Measurements from ENCODE around the gene TAF6. TPM values are rescaled to one million over a fixed set of nuclear protein-coding genes. Genes with fewer than 3 reads are reported as not detected.

Gene TAF6
- total and polyA plus RNA-seq, 7 donors = 26.8 to 58.4 (median 33.5) TPM

DNA sequence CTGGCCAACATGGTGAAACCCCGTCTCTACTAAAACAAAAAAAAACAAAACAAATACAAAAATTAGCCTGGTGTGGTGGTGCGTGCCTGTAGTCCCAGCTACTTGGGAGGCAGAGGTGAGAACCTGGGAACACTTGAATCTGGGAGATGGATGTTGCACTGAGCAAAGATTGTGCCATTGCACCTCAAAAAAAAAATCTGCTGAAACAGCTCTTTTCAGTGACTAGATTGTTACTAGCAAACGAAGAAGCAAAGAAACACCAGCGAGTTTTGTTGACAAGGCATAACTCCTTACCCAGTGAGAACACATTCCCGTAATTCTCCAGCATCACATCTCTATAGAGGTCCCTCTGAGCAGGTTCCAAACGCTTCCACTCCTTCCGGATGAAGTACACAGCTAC, 44.3 kb downstream of the TAF6 start:
- intact Hi-C loops (cut with DNase I) = no loop called here
- DNase-seq (no peak), ATAC-seq (no peak)
- 95 to 99% (median 95%) methylated on average over 7 of the region's 7 CpGs for WGBS, 3 donors
- H3K9me3 ChIP-seq = peaks cover 25% of the 10 kb centered on the region
- peaks cover 7% of the 10 kb centered on the region for H3K4me1 ChIP-seq
- TF ChIP-seq, protein P1, sequence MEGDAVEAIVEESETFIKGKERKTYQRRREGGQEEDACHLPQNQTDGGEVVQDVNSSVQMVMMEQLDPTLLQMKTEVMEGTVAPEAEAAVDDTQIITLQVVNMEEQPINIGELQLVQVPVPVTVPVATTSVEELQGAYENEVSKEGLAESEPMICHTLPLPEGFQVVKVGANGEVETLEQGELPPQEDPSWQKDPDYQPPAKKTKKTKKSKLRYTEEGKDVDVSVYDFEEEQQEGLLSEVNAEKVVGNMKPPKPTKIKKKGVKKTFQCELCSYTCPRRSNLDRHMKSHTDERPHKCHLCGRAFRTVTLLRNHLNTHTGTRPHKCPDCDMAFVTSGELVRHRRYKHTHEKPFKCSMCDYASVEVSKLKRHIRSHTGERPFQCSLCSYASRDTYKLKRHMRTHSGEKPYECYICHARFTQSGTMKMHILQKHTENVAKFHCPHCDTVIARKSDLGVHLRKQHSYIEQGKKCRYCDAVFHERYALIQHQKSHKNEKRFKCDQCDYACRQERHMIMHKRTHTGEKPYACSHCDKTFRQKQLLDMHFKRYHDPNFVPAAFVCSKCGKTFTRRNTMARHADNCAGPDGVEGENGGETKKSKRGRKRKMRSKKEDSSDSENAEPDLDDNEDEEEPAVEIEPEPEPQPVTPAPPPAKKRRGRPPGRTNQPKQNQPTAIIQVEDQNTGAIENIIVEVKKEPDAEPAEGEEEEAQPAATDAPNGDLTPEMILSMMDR (IDR thresholded peaks at IDR 0.05) = no peak
- no peaks in the 10 kb centered on the region for H3K27me3 ChIP-seq (ENCODE audit: insufficient read depth in 3 of 3, low read length in 2 of 3)
- H3K36me3 ChIP-seq (ENCODE audit: insufficient read depth in 1 of 2, low read depth in 1 of 2) = peaks cover 35 to 98% of the 10 kb centered on the region in 2 donors
- H3K4me3 ChIP-seq = no peak overlapping the region
- no peak overlapping the region for H3K27ac ChIP-seq

DNA sequence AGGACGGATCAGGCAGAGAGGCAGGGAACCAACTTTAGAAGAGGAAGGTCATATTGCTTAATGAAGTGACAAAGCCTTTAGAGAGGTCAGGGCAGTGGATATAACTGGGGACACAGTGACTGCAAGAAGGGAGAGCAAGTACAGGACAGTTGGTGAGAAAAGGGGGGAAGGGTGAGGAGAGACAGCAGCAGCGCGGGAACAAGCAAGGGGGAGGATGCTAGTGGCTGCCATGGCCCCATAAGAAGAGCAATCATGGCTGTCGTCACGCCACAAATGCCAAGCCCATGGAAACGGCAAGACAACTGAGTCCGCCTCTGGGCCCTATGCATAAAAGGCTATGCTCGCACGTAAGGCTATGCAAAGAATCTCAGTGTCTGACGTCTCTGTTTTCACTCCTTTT, 46.7 kb downstream of the TAF6 start:
- Histone ChIP-seq H3K27me3 (ENCODE audit: insufficient read depth in 3 of 3, low read length in 2 of 3) (no peaks in the 10 kb centered on the region), H3K27ac (no peak overlapping the region), H3K4me1 (no peaks in the 10 kb centered on the region), H3K4me3 (no peak overlapping the region), H3K36me3 (ENCODE audit: insufficient read depth in 1 of 2, low read depth in 1 of 2) (peaks cover 32 to 95% of the 10 kb centered on the region in 2 donors), H3K9me3 (peaks cover 25% of the 10 kb centered on the region)
- DNase-seq (no peak), ATAC-seq (no peak)
- 97 to 98% (median 98%) methylated on average over 10 of the region's 10 CpGs for WGBS, 3 donors
- TF ChIP-seq, protein P1 (IDR thresholded peaks at IDR 0.05) = no peak
- intact Hi-C loops (cut with DNase I) = no loop called here

DNA sequence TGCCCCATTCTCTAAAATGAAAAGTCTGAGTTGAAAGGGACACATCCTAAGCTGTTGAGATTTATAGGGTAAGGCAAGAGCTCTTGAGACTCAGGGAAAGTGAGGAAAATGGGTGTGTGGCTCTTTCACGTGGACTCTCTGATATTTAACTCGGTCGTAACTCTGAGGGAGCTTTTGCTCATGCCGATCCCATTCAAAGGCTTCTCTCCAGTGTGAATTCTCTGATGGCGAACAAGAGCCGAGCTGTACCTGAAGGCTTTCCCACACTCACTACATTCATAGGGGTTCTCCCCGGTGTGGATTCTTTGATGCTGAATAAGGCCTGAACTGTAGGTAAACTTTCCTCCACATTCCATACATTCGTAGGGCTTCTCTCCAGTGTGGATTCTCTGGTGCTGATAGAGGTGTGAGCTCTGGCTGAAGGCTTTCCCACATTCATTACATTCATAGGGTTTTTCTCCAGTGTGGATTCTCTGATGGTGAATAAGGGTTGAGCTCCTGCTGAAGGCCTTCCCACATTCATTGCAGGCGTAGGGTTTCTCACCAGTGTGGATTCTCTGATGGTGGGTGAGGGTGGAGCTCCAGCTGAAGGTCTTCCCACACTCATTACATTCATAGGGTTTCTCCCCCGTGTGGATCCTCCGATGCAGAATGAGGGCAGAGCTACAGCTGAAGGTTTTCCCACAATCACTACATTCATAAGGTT, 48.0 kb downstream of the TAF6 start:
- ATAC-seq (no peak), DNase-seq (no peak)
- Histone ChIP-seq H3K4me3 (no peak overlapping the region), H3K27ac (no peak overlapping the region), H3K27me3 (ENCODE audit: insufficient read depth in 3 of 3, low read length in 2 of 3) (no peaks in the 10 kb centered on the region), H3K4me1 (no peaks in the 10 kb centered on the region), H3K9me3 (peaks cover 25% of the 10 kb centered on the region), H3K36me3 (ENCODE audit: insufficient read depth in 1 of 2, low read depth in 1 of 2) (peaks cover 32 to 93% of the 10 kb centered on the region in 2 donors)
- TF ChIP-seq, protein P1 (IDR thresholded peaks at IDR 0.05) = no peak
- 98 to 99% (median 98%) methylated on average over 11 of the region's 11 CpGs for WGBS, 3 donors
- intact Hi-C loops (cut with DNase I) = no loop called here

DNA sequence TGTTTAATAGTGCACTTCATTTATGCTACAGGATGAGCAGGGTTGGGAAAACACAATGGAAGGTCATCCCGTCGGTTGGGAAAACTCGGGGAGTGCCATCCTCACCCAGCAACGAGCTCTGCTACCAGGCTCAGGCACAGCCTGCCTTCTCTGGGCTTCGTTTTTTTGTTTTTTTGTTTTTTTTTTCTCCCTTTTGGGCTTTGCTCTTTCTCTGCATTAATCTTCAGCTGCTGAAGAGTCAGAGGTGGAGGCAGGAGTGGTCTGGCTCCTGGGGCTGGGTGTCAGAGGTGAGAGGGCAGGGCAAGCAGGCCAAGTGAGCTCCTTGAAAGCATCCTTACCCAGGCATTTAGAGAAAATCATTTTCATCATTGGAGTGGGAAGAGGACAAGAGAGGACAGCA, 49.2 kb downstream of the TAF6 start:
- peaks cover 32 to 90% of the 10 kb centered on the region in 2 donors for H3K36me3 ChIP-seq (ENCODE audit: insufficient read depth in 1 of 2, low read depth in 1 of 2)
- intact Hi-C loops (cut with DNase I) = no loop called here
- H3K9me3 ChIP-seq = peaks cover 25% of the 10 kb centered on the region
- ATAC-seq (no peak), DNase-seq (no peak)
- no peaks in the 10 kb centered on the region for H3K4me1 ChIP-seq
- H3K27me3 ChIP-seq (ENCODE audit: insufficient read depth in 3 of 3, low read length in 2 of 3) = no peaks in the 10 kb centered on the region
- TF ChIP-seq, protein P1 (IDR thresholded peaks at IDR 0.05) = no peak
- WGBS, 3 donors = 95 to 97% (median 97%) methylated on average over 5 of the region's 5 CpGs
- no peak overlapping the region for H3K27ac ChIP-seq
- H3K4me3 ChIP-seq = no peak overlapping the region

DNA sequence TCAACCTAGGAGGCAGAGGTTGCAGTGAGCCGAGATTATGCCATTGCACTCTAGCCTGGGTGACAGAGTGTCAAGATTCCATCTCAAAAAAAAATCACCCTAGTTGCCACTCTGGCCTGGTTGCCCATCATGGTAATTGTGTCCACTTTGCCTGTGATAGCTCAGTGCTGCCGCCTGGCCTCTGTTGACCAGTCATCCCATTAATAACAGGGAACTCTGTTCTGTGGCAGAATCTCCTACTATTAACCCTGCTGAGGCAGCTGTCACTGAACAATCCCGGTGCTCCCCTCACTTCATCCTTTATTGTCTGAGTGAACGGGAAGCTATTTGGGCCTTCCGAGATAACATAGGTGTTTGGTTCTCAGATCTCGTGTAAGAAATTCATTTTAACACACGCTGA, 52.2 kb downstream of the TAF6 start:
- DNase-seq (no peak), ATAC-seq (no peak)
- Histone ChIP-seq H3K4me1 (no peaks in the 10 kb centered on the region), H3K36me3 (ENCODE audit: insufficient read depth in 1 of 2, low read depth in 1 of 2) (peaks cover 26 to 89% of the 10 kb centered on the region in 2 donors), H3K27ac (no peak overlapping the region), H3K9me3 (peaks cover 17% of the 10 kb centered on the region), H3K27me3 (ENCODE audit: insufficient read depth in 3 of 3, low read length in 2 of 3) (no peaks in the 10 kb centered on the region), H3K4me3 (no peak overlapping the region)
- intact Hi-C loops (cut with DNase I) = no loop called here
- TF ChIP-seq, protein P1 (IDR thresholded peaks at IDR 0.05) = no peak
- 91 to 95% (median 92%) methylated on average over 7 of the region's 7 CpGs for WGBS, 3 donors
